IPS-18a (cell line): Measurements from ENCODE around the gene KCTD15.
"Not testable (repeated sequence)": the region's sequence is repeated elsewhere in the genome, so short reads cannot be mapped to it uniquely, and the experiment has no call there.

ENCODE experiments used
- H3K27ac ChIP-seq: one replicate; pipeline ENCODE4 v1.5.1; 2013; ENCODE audit warnings: low read length
- H3K27me3 ChIP-seq: one replicate; pipeline ENCODE4 v1.6.1; 2013; ENCODE audit warnings: mild to moderate bottlenecking, low read length; ENCODE audit not compliant: control insufficient read depth, insufficient read depth
- H3K36me3 ChIP-seq: one replicate; pipeline ENCODE4 v1.6.1; 2013; ENCODE audit warnings: low read depth, low read length; ENCODE audit not compliant: control insufficient read depth
- H3K4me1 ChIP-seq: one replicate; pipeline ENCODE4 v1.6.1; 2013; ENCODE audit warnings: low read depth, low read length; ENCODE audit not compliant: control insufficient read depth
- H3K4me3 ChIP-seq: one replicate; pipeline ENCODE4 v1.5.1; 2013; ENCODE audit warnings: low read length
- H3K9ac ChIP-seq: one replicate; pipeline ENCODE4 v1.6.1; 2013; ENCODE audit warnings: mild to moderate bottlenecking, low read length, moderate library complexity
- H3K9me3 ChIP-seq: one replicate; pipeline ENCODE4 v1.6.1; 2013; ENCODE audit warnings: low read depth, low read length; ENCODE audit not compliant: control insufficient read depth

The KCTD15 gene

GRCh38 chr19:33810821-33811220 lies 14.2 kb downstream of the KCTD15 start:
- Histone ChIP-seq H3K27me3 (no peaks in the 10 kb centered on the region), H3K9me3 (no peaks in the 10 kb centered on the region), H3K4me3 (no peak overlapping the region), H3K4me1 (no peaks in the 10 kb centered on the region), H3K36me3 (peaks cover 45% of the 10 kb centered on the region), H3K27ac (no peak overlapping the region), H3K9ac (no peak overlapping the region)

GRCh38 chr19:33811246-33811645 lies 14.6 kb downstream of the KCTD15 start:
- H3K9me3 ChIP-seq = no peaks in the 10 kb centered on the region
- no peaks in the 10 kb centered on the region for H3K27me3 ChIP-seq
- no peak overlapping the region for H3K9ac ChIP-seq
- peaks cover 41% of the 10 kb centered on the region for H3K36me3 ChIP-seq
- H3K4me3 ChIP-seq = no peak overlapping the region
- no peak overlapping the region for H3K27ac ChIP-seq
- H3K4me1 ChIP-seq = no peaks in the 10 kb centered on the region

- Histone ChIP-seq H3K9me3 (no peaks in the 10 kb centered on the region), H3K27me3 (no peaks in the 10 kb centered on the region), H3K4me3 (no peak overlapping the region), H3K27ac (no peak overlapping the region), H3K4me1 (no peaks in the 10 kb centered on the region), H3K36me3 (peaks cover 35% of the 10 kb centered on the region), H3K9ac (no peak overlapping the region)
These were observed 15.2 kb downstream of the KCTD15 start for GRCh38 chr19:33811736-33812387.

- H3K27me3 ChIP-seq = no peaks in the 10 kb centered on the region
- H3K36me3 ChIP-seq = peaks cover 31% of the 10 kb centered on the region
- H3K27ac ChIP-seq = no peak overlapping the region
- H3K9ac ChIP-seq = no peak overlapping the region
- H3K4me3 ChIP-seq = no peak overlapping the region
- H3K4me1 ChIP-seq = no peaks in the 10 kb centered on the region
- H3K9me3 ChIP-seq = no peaks in the 10 kb centered on the region
These were observed 16.0 kb downstream of the KCTD15 start for GRCh38 chr19:33812388-33813330.

GRCh38 chr19:33813391-33814101 lies 16.9 kb downstream of the KCTD15 start:
- H3K9ac ChIP-seq = no peak overlapping the region
- H3K9me3 ChIP-seq = no peaks in the 10 kb centered on the region
- no peak overlapping the region for H3K4me3 ChIP-seq
- peaks cover 24% of the 10 kb centered on the region for H3K36me3 ChIP-seq
- no peaks in the 10 kb centered on the region for H3K4me1 ChIP-seq
- no peak overlapping the region for H3K27ac ChIP-seq
- H3K27me3 ChIP-seq = no peaks in the 10 kb centered on the region

GRCh38 chr19:33814181-33815165 lies 17.8 kb downstream of the KCTD15 start:
- Histone ChIP-seq H3K4me3 (no peak overlapping the region), H3K9me3 (no peaks in the 10 kb centered on the region), H3K4me1 (peaks cover 3% of the 10 kb centered on the region), H3K27me3 (no peaks in the 10 kb centered on the region), H3K27ac (no peak overlapping the region), H3K9ac (no peak overlapping the region), H3K36me3 (peaks cover 24% of the 10 kb centered on the region)

- Histone ChIP-seq H3K4me1 (peaks cover 4% of the 10 kb centered on the region), H3K36me3 (peaks cover 22% of the 10 kb centered on the region), H3K27me3 (peaks cover 4% of the 10 kb centered on the region), H3K9me3 (no peaks in the 10 kb centered on the region), H3K4me3 (no peak overlapping the region), H3K27ac (no peak overlapping the region), H3K9ac (no peak overlapping the region)
These were observed 19.0 kb downstream of the KCTD15 start for GRCh38 chr19:33815380-33816340.

GRCh38 chr19:33818411-33818810 lies 21.7 kb downstream of the KCTD15 start:
- no peak overlapping the region for H3K27ac ChIP-seq
- no peaks in the 10 kb centered on the region for H3K9me3 ChIP-seq
- H3K36me3 ChIP-seq = no peaks in the 10 kb centered on the region
- H3K27me3 ChIP-seq = peaks cover 8% of the 10 kb centered on the region
- peaks cover 7% of the 10 kb centered on the region for H3K4me1 ChIP-seq
- no peak overlapping the region for H3K4me3 ChIP-seq
- H3K9ac ChIP-seq = no peak overlapping the region

GRCh38 chr19:33819078-33819477 lies 22.4 kb downstream of the KCTD15 start:
- H3K4me1 ChIP-seq, H3K27ac ChIP-seq, H3K9me3 ChIP-seq, H3K27me3 ChIP-seq, H3K36me3 ChIP-seq: not testable (repeated sequence)
- peak overlapping the region; percentile 69 for H3K4me3 ChIP-seq
- peak overlapping the region; percentile 52 for H3K9ac ChIP-seq

- H3K9ac ChIP-seq = peak overlapping the region; percentile 52
- H3K27me3 ChIP-seq = peaks cover 8% of the 10 kb centered on the region
- no peaks in the 10 kb centered on the region for H3K9me3 ChIP-seq
- H3K27ac ChIP-seq = no peak overlapping the region
- H3K36me3 ChIP-seq = no peaks in the 10 kb centered on the region
- peaks cover 7% of the 10 kb centered on the region for H3K4me1 ChIP-seq
- H3K4me3 ChIP-seq = peak overlapping the region; percentile 69
These were observed 22.8 kb downstream of the KCTD15 start for GRCh38 chr19:33819506-33819879.
